GM23338 (cell line): Measurements from ENCODE around the gene RPRD1A. TPM values are rescaled to one million over a fixed set of nuclear protein-coding genes. Genes with fewer than 3 reads are reported as not detected.

Experiments used
- ATAC-seq: fragments of 200-7000 bp; cut with Tn5 transposase; 3 replicates; pipeline ENCODE4 v1.9.1; 2020
- DNase-seq: peaks from one replicate; pipeline ENCODE4 v3.0.0-alpha.2; 2015; ENCODE audit warnings: low spot score
- H2AFZ ChIP-seq: fragments of 200-600 bp; sonication (generic); 2 replicates; pipeline ENCODE4 v1.8.0; 2016; ENCODE audit warnings: antibody characterized with exemption, mild to moderate bottlenecking, moderate library complexity
- H3F3A ChIP-seq: fragments of 200-600 bp; sonication (generic); replicated peaks from 2 replicates; pipeline ENCODE4 v1.8.0; 2017; ENCODE audit warnings: antibody characterized with exemption, mixed run types, low read depth
- H3K27ac ChIP-seq: fragments of 200-600 bp; sonication (generic); 2 replicates; pipeline ENCODE4 v1.6.1; 2016; ENCODE audit warnings: low read depth
- H3K27me3 ChIP-seq: fragments of 200-600 bp; sonication (generic); 2 replicates; pipeline ENCODE4 v1.8.0; 2016; ENCODE audit warnings: mild to moderate bottlenecking, mixed run types, moderate library complexity; ENCODE audit not compliant: insufficient read depth
- H3K36me3 ChIP-seq: fragments of 200-600 bp; sonication (generic); 2 replicates; pipeline ENCODE4 v1.8.0; 2016; ENCODE audit warnings: mild to moderate bottlenecking; ENCODE audit not compliant: insufficient read depth
- H3K4me1 ChIP-seq: fragments of 200-600 bp; sonication (generic); 2 replicates; pipeline ENCODE4 v1.8.0; 2016; ENCODE audit warnings: mild to moderate bottlenecking, moderate library complexity; ENCODE audit not compliant: insufficient read depth
- H3K4me2 ChIP-seq: fragments of 200-600 bp; sonication (generic); 2 replicates; pipeline ENCODE4 v1.7.1; 2017; ENCODE audit warnings: mixed run types
- H3K4me3 ChIP-seq: fragments of 200-600 bp; sonication (generic); 2 replicates; pipeline ENCODE4 v1.6.1; 2016; ENCODE audit warnings: mixed run types
- H3K79me2 ChIP-seq: fragments of 200-600 bp; sonication (generic); replicated peaks from 2 replicates; pipeline ENCODE4 v1.8.0; 2017; ENCODE audit warnings: mild to moderate bottlenecking; ENCODE audit not compliant: insufficient read depth
- H3K9me2 ChIP-seq: fragments of 200-600 bp; sonication (generic); 2 replicates; pipeline ENCODE4 v1.8.0; 2017; ENCODE audit not compliant: insufficient read depth
- H4K20me1 ChIP-seq: fragments of 200-600 bp; sonication (generic); replicated peaks from 2 replicates; pipeline ENCODE4 v1.8.0; 2017; ENCODE audit warnings: mild to moderate bottlenecking; ENCODE audit not compliant: insufficient read depth
- H3K27ac Mint-ChIP-seq: 2 replicates; pipeline ENCODE4 v1.8.0; 2020; ENCODE audit warnings: inconsistent platforms, mild to moderate bottlenecking, moderate library complexity, mixed read lengths
- H3K27me3 Mint-ChIP-seq: 3 replicates; pipeline ENCODE4 v1.8.0; 2022; ENCODE audit warnings: low read depth, mild to moderate bottlenecking, moderate library complexity, mixed read lengths, inconsistent platforms; ENCODE audit not compliant: insufficient read depth, poor library complexity
- H3K36me3 Mint-ChIP-seq: 3 replicates; pipeline ENCODE4 v1.8.0; 2021; ENCODE audit warnings: low read depth, mild to moderate bottlenecking, inconsistent platforms, moderate library complexity, mixed read lengths
- H3K4me1 Mint-ChIP-seq: 3 replicates; pipeline ENCODE4 v1.8.0; 2020; ENCODE audit warnings: mild to moderate bottlenecking, inconsistent platforms, mixed read lengths
- H3K4me3 Mint-ChIP-seq: 3 replicates; pipeline ENCODE4 v1.8.0; 2021; ENCODE audit warnings: moderate library complexity, mild to moderate bottlenecking, inconsistent platforms, mixed read lengths
- H3K9me3 Mint-ChIP-seq: 3 replicates; pipeline ENCODE4 v1.8.0; 2020; ENCODE audit warnings: moderate library complexity, mild to moderate bottlenecking, inconsistent platforms, mixed read lengths
- CREB1 ChIP-seq: fragments of 250-450 bp; sonication (Bioruptor Pico); IDR thresholded peaks from 2 replicates; pipeline ENCODE4 v1.5.0; 2020; ENCODE audit warnings: low read depth, mild to moderate bottlenecking, moderate library complexity
- EZH2 ChIP-seq: fragments of 200-600 bp; sonication (generic); IDR thresholded peaks from one replicate; pipeline ENCODE4 v1.8.0; 2017; ENCODE audit warnings: antibody characterized with exemption, mild to moderate bottlenecking, low read depth; ENCODE audit not compliant: unreplicated experiment
- EZH2phosphoT487 ChIP-seq: fragments of 200-600 bp; sonication (generic); IDR thresholded peaks from one replicate; pipeline ENCODE4 v1.8.1; 2018; ENCODE audit warnings: antibody characterized with exemption; ENCODE audit not compliant: unreplicated experiment
- NANOG ChIP-seq: IDR thresholded peaks from 2 replicates; pipeline ENCODE4 v1.6.1; 2016; ENCODE audit warnings: antibody characterized with exemption, borderline replicate concordance
- polyA plus RNA-seq: library from polyadenylated mRNA; unstranded; fragments of >200 nt; fragmentation: Nextera tagmentation; extraction: Ambion mirVana; gene quantifications from 2 replicates; pipeline ENCODE4 v1.2.1, GENCODE V29; 2016
- total RNA-seq: library from RNA; depleted of rRNA; stranded (reverse); fragments of >200 nt; shearing (Covaris generic); gene quantifications from 2 replicates; pipeline ENCODE4 v1.2.3, GENCODE V29; 2014
- TF ChIP-seq, protein P1 (sequence below): fragments of 250-450 bp; sonication (Bioruptor Pico); IDR thresholded peaks from 2 replicates; pipeline ENCODE4 v1.5.0; 2020; ENCODE audit warnings: mild to moderate bottlenecking, moderate library complexity
- TF ChIP-seq, protein P2 (sequence below), 2 experiments: fragments of 200-600 bp in 1 of 2; sonication (generic) in 1 of 2; conservative IDR thresholded peaks; 2 replicates each; pipeline versions ENCODE4 v1.5.1 to v1.6.1; 2016 to 2017; ENCODE audit warnings: antibody characterized with exemption in 2 of 2, low read depth in 2 of 2, mild to moderate bottlenecking in 2 of 2, moderate library complexity in 1 of 2

The RPRD1A gene
- total and polyA plus RNA-seq, 2 experiments from 2014 or later, result 67.9 to 157 TPM

DNA sequence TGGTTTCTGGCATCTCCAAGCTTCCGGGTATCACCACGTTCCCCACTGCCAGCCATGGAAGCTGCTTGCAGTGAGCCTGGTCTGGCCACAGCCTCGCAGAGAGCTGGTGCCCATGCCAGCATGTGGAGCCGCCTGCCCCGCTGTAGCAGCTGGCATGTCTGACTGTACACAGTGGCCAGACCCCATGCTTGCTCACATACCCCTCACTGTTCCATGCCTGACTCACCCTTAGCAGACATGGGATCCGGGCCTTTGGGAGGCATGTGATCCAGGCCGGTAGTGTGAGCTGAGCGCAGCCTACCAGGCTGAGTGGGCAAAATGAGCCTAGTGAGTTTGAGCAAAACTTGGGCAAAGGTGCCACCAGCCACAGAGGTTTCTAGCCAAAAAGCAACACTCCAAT, 18.8 kb upstream of the RPRD1A start (continued):
- TF ChIP-seq, protein P1, sequence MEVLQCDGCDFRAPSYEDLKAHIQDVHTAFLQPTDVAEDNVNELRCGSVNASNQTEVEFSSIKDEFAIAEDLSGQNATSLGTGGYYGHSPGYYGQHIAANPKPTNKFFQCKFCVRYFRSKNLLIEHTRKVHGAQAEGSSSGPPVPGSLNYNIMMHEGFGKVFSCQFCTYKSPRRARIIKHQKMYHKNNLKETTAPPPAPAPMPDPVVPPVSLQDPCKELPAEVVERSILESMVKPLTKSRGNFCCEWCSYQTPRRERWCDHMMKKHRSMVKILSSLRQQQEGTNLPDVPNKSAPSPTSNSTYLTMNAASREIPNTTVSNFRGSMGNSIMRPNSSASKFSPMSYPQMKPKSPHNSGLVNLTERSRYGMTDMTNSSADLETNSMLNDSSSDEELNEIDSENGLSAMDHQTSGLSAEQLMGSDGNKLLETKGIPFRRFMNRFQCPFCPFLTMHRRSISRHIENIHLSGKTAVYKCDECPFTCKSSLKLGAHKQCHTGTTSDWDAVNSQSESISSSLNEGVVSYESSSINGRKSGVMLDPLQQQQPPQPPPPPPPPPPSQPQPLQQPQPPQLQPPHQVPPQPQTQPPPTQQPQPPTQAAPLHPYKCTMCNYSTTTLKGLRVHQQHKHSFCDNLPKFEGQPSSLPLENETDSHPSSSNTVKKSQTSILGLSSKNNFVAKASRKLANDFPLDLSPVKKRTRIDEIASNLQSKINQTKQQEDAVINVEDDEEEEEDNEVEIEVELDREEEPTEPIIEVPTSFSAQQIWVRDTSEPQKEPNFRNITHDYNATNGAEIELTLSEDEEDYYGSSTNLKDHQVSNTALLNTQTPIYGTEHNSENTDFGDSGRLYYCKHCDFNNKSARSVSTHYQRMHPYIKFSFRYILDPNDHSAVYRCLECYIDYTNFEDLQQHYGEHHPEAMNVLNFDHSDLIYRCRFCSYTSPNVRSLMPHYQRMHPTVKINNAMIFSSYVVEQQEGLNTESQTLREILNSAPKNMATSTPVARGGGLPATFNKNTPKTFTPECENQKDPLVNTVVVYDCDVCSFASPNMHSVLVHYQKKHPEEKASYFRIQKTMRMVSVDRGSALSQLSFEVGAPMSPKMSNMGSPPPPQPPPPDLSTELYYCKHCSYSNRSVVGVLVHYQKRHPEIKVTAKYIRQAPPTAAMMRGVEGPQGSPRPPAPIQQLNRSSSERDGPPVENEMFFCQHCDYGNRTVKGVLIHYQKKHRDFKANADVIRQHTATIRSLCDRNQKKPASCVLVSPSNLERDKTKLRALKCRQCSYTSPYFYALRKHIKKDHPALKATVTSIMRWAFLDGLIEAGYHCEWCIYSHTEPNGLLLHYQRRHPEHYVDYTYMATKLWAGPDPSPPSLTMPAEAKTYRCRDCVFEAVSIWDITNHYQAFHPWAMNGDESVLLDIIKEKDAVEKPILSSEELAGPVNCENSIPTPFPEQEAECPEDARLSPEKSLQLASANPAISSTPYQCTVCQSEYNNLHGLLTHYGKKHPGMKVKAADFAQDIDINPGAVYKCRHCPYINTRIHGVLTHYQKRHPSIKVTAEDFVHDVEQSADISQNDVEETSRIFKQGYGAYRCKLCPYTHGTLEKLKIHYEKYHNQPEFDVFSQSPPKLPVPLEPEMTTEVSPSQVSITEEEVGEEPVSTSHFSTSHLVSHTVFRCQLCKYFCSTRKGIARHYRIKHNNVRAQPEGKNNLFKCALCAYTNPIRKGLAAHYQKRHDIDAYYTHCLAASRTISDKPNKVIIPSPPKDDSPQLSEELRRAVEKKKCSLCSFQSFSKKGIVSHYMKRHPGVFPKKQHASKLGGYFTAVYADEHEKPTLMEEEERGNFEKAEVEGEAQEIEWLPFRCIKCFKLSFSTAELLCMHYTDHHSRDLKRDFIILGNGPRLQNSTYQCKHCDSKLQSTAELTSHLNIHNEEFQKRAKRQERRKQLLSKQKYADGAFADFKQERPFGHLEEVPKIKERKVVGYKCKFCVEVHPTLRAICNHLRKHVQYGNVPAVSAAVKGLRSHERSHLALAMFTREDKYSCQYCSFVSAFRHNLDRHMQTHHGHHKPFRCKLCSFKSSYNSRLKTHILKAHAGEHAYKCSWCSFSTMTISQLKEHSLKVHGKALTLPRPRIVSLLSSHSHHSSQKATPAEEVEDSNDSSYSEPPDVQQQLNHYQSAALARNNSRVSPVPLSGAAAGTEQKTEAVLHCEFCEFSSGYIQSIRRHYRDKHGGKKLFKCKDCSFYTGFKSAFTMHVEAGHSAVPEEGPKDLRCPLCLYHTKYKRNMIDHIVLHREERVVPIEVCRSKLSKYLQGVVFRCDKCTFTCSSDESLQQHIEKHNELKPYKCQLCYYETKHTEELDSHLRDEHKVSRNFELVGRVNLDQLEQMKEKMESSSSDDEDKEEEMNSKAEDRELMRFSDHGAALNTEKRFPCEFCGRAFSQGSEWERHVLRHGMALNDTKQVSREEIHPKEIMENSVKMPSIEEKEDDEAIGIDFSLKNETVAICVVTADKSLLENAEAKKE (CRISPR knock-in tag), result no peak
- TF ChIP-seq NANOG, result no peak

DNA sequence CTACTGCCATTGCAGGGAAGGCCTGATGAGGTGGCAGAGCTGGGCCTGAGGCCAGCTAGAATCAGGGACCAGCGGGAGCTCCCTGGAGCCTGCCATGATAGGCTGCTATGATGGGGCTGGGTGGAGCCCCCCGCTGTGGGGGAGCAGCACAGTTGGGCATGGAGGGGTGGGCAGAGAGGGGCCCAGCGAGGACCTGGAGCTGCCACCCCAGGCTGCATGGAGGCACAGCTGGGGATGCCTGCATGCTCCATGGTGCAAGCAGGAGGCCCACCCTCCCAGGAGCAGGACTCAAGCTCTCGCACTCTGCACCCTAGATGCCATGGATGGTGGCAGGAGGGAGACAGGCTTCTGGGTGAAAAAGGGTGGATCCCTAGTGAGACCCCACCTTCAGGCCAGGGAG, 17.8 kb upstream of the RPRD1A start:
- H3K4me2 ChIP-seq, result no peak overlapping the region
- no peak overlapping the region for H3K27ac ChIP-seq
- H3K79me2 ChIP-seq, result no peaks in the 10 kb centered on the region
- DNase-seq, result no peak
- Mint-ChIP-seq H3K27ac (no peak overlapping the region), H3K4me1 (no peaks in the 10 kb centered on the region; the same call in 2 of the 3 replicates), H3K9me3 (peaks cover 15% of the 10 kb centered on the region; the same call in 2 of the 3 replicates), H3K36me3 (peaks cover 3% of the 10 kb centered on the region; the same call in 1 of the 3 replicates), H3K4me3 (no peak overlapping the region), H3K27me3 (no peaks in the 10 kb centered on the region)
- H3K9me2 ChIP-seq, result no peaks in the 10 kb centered on the region
- no peaks in the 10 kb centered on the region for H3K36me3 ChIP-seq
- H3K4me3 ChIP-seq, result no peak overlapping the region
- no peak for ATAC-seq
- no peaks in the 10 kb centered on the region for H3K4me1 ChIP-seq
- H2AFZ ChIP-seq, result peak overlapping the region; percentile 20; the same call in 1 of the 2 replicates
- H3K27me3 ChIP-seq, result no peaks in the 10 kb centered on the region
- H3F3A ChIP-seq, result no peaks in the 10 kb centered on the region
- H4K20me1 ChIP-seq, result no peaks in the 10 kb centered on the region
- TF ChIP-seq, protein P1 (CRISPR knock-in tag), result no peak
- TF ChIP-seq EZH2 (no peak), CREB1 (no peak), NANOG (no peak), EZH2phosphoT487 (no peak)
- TF ChIP-seq, protein P2, sequence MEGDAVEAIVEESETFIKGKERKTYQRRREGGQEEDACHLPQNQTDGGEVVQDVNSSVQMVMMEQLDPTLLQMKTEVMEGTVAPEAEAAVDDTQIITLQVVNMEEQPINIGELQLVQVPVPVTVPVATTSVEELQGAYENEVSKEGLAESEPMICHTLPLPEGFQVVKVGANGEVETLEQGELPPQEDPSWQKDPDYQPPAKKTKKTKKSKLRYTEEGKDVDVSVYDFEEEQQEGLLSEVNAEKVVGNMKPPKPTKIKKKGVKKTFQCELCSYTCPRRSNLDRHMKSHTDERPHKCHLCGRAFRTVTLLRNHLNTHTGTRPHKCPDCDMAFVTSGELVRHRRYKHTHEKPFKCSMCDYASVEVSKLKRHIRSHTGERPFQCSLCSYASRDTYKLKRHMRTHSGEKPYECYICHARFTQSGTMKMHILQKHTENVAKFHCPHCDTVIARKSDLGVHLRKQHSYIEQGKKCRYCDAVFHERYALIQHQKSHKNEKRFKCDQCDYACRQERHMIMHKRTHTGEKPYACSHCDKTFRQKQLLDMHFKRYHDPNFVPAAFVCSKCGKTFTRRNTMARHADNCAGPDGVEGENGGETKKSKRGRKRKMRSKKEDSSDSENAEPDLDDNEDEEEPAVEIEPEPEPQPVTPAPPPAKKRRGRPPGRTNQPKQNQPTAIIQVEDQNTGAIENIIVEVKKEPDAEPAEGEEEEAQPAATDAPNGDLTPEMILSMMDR (conservative IDR thresholded peaks at IDR 0.05; ENCODE audit: low read depth in 2 of 2), result no peak
